Spleen (tissue), 7 donors: Measurements from ENCODE around the gene BORCS8.

ENCODE experiments used
- POLR2AphosphoS5 ChIP-seq, 3 donors: sonication (generic); formaldehyde crosslinking; IDR thresholded peaks; one replicate each; pipeline ENCODE4 v1.5.1; 2017; ENCODE audit warnings: antibody characterized with exemption in 3 of 3
- TF ChIP-seq, protein P1 (sequence below), 11 experiments: fragments of 200-600 bp in 7 of 11; fragments of 450-650 bp in 4 of 11; sonication (generic) in 4 of 11; IDR thresholded peaks in 8 of 11; conservative IDR thresholded peaks in 3 of 11; 1 replicate in 7 of 11; 2 replicates in 4 of 11; pipeline versions ENCODE4 v1.4.0 to v1.8.0; 2016 to 2021; ENCODE audit warnings: antibody characterized with exemption in 11 of 11, inconsistent platforms in 4 of 11, mild to moderate bottlenecking in 1 of 11
- donor health status: DM: no; HTN: no; CAD: no; lungs with moderate emphysema.
- donor health status: DM: no; HTN: no; CAD: no.
- donor health status: DM: no; HTN: no; CAD: no.

- TF ChIP-seq, protein P1, sequence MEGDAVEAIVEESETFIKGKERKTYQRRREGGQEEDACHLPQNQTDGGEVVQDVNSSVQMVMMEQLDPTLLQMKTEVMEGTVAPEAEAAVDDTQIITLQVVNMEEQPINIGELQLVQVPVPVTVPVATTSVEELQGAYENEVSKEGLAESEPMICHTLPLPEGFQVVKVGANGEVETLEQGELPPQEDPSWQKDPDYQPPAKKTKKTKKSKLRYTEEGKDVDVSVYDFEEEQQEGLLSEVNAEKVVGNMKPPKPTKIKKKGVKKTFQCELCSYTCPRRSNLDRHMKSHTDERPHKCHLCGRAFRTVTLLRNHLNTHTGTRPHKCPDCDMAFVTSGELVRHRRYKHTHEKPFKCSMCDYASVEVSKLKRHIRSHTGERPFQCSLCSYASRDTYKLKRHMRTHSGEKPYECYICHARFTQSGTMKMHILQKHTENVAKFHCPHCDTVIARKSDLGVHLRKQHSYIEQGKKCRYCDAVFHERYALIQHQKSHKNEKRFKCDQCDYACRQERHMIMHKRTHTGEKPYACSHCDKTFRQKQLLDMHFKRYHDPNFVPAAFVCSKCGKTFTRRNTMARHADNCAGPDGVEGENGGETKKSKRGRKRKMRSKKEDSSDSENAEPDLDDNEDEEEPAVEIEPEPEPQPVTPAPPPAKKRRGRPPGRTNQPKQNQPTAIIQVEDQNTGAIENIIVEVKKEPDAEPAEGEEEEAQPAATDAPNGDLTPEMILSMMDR (IDR thresholded peaks at IDR 0.05 in 8 of 11, conservative IDR thresholded peaks at IDR 0.05 in 3 of 11): no peak
- TF ChIP-seq POLR2AphosphoS5 (IDR thresholded peaks at IDR 0.05): no peak
Measured at GRCh38 chr19:19207637-19208572, 16.0 kb upstream of the BORCS8 start.
